ENCODE results near the gene CCDC6.
"Not testable (repeated sequence)": the region's sequence is repeated elsewhere in the genome, so short reads cannot be mapped to it uniquely, and the experiment has no call there.

CCDC6 gene

GRCh38 chr10:59906417-59907202 lies at the start of gene CCDC6:
Gene CCDC6 (minus strand): TSS chr10:59906556. CDS start chr10:59906424, 132 bp downstream.
- DNase-seq (ENCODE audit: low spot score): peak; percentile 95

- DNase-seq (ENCODE audit: low spot score): no peak
These were observed 47.9 kb upstream of the CCDC6 start for GRCh38 chr10:59954296-59954695.

GRCh38 chr10:59953711-59954110 lies 47.4 kb upstream of the CCDC6 start:
- DNase-seq (ENCODE audit: low spot score): not testable (repeated sequence)

GRCh38 chr10:59950105-59950504 lies 43.7 kb upstream of the CCDC6 start:
- no peak for DNase-seq (ENCODE audit: low spot score)

GRCh38 chr10:59949608-59950007 lies 43.3 kb upstream of the CCDC6 start:
- no peak for DNase-seq (ENCODE audit: low spot score)

GRCh38 chr10:59945991-59946390 lies 39.6 kb upstream of the CCDC6 start:
- no peak for DNase-seq (ENCODE audit: low spot score)

GRCh38 chr10:59945590-59945989 lies 39.2 kb upstream of the CCDC6 start:
- DNase-seq (ENCODE audit: low spot score): no peak

- DNase-seq (ENCODE audit: low spot score): peak; percentile 10
These were observed 38.1 kb upstream of the CCDC6 start for GRCh38 chr10:59944339-59944935.

- peak; percentile 75 for DNase-seq (ENCODE audit: low spot score)
These were observed 36.2 kb upstream of the CCDC6 start for GRCh38 chr10:59942556-59942955.

- DNase-seq (ENCODE audit: low spot score): no peak
These were observed 31.4 kb upstream of the CCDC6 start for GRCh38 chr10:59937720-59938119.

GRCh38 chr10:59934701-59935100 lies 28.3 kb upstream of the CCDC6 start:
- DNase-seq (ENCODE audit: low spot score): no peak

- not testable (repeated sequence) for DNase-seq (ENCODE audit: low spot score)
These were observed 24.6 kb upstream of the CCDC6 start for GRCh38 chr10:59930788-59931521.

- no peak for DNase-seq (ENCODE audit: low spot score)
These were observed 19.7 kb upstream of the CCDC6 start for GRCh38 chr10:59926086-59926485.

- DNase-seq (ENCODE audit: low spot score): no peak
These were observed 16.6 kb upstream of the CCDC6 start for GRCh38 chr10:59922907-59923306.

GRCh38 chr10:59917922-59918321 lies 11.6 kb upstream of the CCDC6 start:
- DNase-seq (ENCODE audit: low spot score): no peak

- no peak for DNase-seq (ENCODE audit: low spot score)
These were observed 7.3 kb upstream of the CCDC6 start for GRCh38 chr10:59913547-59914237.

- DNase-seq (ENCODE audit: low spot score): no peak
These were observed 4.5 kb upstream of the CCDC6 start for GRCh38 chr10:59910867-59911266.

- DNase-seq (ENCODE audit: low spot score): no peak
These were observed 3.5 kb upstream of the CCDC6 start for GRCh38 chr10:59909815-59910214.

- no peak for DNase-seq (ENCODE audit: low spot score)
These were observed 2.4 kb upstream of the CCDC6 start for GRCh38 chr10:59908808-59909143.

- peak; percentile 88 for DNase-seq (ENCODE audit: low spot score)
These were observed 1.8 kb upstream of the CCDC6 start for GRCh38 chr10:59907918-59908807.

- peak; percentile 20 for DNase-seq (ENCODE audit: low spot score)
These were observed 1.2 kb upstream of the CCDC6 start for GRCh38 chr10:59907537-59907917.

Data from kidney tubule cell (primary cell).